Peyer's patch (tissue), 4 donors: ENCODE measurements around the gene ZNF141. TPM values are rescaled to one million over a fixed set of nuclear protein-coding genes. Genes with fewer than 3 reads are reported as not detected.

Source experiments
- DNase-seq, 3 donors: peaks; one replicate each; pipeline ENCODE4 v3.0.0-alpha.2; 2017 to 2019
- H3K27ac ChIP-seq, 4 donors: fragments of 200-600 bp; sonication (generic); one replicate each; pipeline ENCODE4 v1.5.1; 2016 to 2019
- H3K27me3 ChIP-seq, 2 donors: fragments of 200-600 bp; sonication (generic); one replicate each; pipeline ENCODE4 v1.5.1; 2019
- H3K36me3 ChIP-seq, 3 donors: fragments of 200-600 bp; sonication (generic); one replicate each; pipeline ENCODE4 v1.5.1; 2016 to 2019
- H3K4me1 ChIP-seq, 4 donors: fragments of 200-600 bp; sonication (generic); one replicate each; pipeline ENCODE4 v1.5.1; 2016 to 2019
- H3K4me3 ChIP-seq, 4 donors: fragments of 200-600 bp; sonication (generic); 1 replicate in 3 of 4; 2 replicates in 1 of 4; pipeline ENCODE4 v1.5.1; 2016 to 2019; ENCODE audit warnings: mild to moderate bottlenecking in 1 of 4
- H3K9me3 ChIP-seq, 4 donors: fragments of 200-600 bp; sonication (generic); one replicate each; pipeline ENCODE4 v1.5.1; 2016 to 2019; ENCODE audit warnings: mild to moderate bottlenecking in 1 of 4
- POLR2A ChIP-seq, 2 donors: fragments of 450-650 bp; IDR thresholded peaks; one replicate each; pipeline ENCODE4 v1.5.1; 2017; ENCODE audit warnings: antibody characterized with exemption in 2 of 2, mild to moderate bottlenecking in 2 of 2, moderate library complexity in 2 of 2
- total RNA-seq, 4 donors: library from RNA; depleted of rRNA; stranded (reverse); fragments of >200 nt; gene quantifications; one replicate each; pipeline ENCODE4 v1.1.0, GENCODE V29; 2016
- TF ChIP-seq, protein P1 (sequence below), 6 experiments: fragments of 450-650 bp in 4 of 6; fragments of 200-600 bp in 2 of 6; sonication (generic) in 1 of 6; IDR thresholded peaks; one replicate each; pipeline ENCODE4 v1.5.1; 2017 to 2019; ENCODE audit warnings: antibody characterized with exemption in 6 of 6, mild to moderate bottlenecking in 3 of 6, moderate library complexity in 1 of 6

The ZNF141 gene
- total RNA-seq, 4 donors from 2014 or later = 24.3 to 87.5 (median 31.2) TPM

DNA sequence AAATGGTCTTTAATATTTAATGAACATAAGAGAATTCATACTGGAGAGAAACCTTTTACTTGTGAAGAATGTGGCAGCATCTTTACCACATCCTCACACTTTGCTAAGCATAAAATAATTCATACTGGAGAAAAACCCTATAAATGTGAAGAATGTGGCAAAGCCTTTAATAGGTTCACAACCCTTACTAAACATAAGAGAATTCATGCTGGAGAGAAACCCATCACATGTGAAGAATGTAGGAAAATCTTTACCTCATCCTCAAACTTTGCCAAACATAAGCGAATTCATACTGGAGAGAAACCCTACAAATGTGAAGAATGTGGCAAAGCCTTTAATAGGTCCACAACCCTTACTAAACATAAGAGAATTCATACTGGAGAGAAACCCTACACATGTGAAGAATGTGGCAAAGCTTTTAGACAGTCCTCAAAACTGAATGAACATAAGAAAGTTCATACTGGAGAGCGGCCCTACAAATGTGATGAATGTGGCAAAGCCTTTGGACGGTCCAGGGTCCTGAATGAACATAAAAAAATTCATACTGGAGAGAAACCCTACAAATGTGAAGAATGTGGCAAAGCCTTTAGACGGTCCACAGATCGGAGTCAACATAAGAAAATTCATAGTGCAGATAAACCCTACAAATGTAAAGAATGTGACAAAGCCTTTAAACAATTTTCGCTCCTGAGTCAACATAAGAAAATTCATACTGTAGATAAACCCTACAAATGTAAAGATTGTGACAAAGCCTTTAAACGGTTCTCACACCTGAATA, 35.6 kb downstream of the ZNF141 start:
- Histone ChIP-seq H3K4me1 (no peaks in the 10 kb centered on the region), H3K27ac (no peak overlapping the region), H3K4me3 (no peak overlapping the region), H3K36me3 (peaks cover 0 to 53% (median 13%) of the 10 kb centered on the region in 3 donors), H3K9me3 (peaks cover 0 to 94% (median 32%) of the 10 kb centered on the region in 4 donors), H3K27me3 (no peaks in the 10 kb centered on the region)
- TF ChIP-seq, protein P1, sequence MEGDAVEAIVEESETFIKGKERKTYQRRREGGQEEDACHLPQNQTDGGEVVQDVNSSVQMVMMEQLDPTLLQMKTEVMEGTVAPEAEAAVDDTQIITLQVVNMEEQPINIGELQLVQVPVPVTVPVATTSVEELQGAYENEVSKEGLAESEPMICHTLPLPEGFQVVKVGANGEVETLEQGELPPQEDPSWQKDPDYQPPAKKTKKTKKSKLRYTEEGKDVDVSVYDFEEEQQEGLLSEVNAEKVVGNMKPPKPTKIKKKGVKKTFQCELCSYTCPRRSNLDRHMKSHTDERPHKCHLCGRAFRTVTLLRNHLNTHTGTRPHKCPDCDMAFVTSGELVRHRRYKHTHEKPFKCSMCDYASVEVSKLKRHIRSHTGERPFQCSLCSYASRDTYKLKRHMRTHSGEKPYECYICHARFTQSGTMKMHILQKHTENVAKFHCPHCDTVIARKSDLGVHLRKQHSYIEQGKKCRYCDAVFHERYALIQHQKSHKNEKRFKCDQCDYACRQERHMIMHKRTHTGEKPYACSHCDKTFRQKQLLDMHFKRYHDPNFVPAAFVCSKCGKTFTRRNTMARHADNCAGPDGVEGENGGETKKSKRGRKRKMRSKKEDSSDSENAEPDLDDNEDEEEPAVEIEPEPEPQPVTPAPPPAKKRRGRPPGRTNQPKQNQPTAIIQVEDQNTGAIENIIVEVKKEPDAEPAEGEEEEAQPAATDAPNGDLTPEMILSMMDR (IDR thresholded peaks at IDR 0.05) = no peak
- no peak for TF ChIP-seq POLR2A (IDR thresholded peaks at IDR 0.05)
- no peak for DNase-seq

DNA sequence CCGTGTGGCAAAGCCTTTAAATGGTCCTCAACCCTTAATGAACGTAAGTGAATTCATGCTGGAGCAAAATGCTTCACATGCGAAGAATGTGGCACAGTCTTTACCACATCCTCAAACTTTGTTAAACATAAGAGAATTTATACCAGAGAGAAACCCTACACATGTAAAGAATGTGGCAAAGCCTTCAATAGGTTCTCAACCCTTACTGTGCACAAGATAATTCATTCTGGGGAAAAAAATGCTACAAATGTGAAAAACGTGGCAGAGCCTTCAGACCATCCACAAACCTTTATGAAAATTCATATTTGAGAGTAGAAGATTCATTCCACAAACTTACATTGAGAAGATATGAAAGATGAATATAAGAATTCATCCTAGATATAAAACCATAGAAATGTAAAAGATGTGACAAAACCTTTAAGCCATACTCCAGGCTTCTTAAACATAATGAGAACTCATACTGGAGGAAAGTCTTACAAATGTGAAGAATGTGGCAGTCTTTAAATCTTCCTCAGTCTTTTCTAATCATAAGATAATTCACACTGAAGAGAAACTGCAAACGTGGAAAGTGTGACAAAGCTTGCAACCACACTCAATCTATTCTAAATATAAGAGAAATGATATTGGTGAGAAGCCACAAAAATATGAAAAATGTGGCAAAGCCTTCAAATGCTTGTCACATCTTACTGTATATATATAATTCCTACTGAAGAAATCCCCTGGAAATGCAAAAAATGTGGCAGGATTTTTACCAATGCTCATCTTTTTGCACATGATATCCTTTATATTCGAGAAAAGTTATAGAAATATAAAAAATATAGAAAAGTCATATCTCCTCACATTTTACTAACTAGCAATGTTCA, 36.9 kb downstream of the ZNF141 start:
- DNase-seq = no peak
- Histone ChIP-seq H3K9me3 (peaks cover 0 to 98% (median 32%) of the 10 kb centered on the region in 4 donors), H3K36me3 (peaks cover 0 to 47% (median 13%) of the 10 kb centered on the region in 3 donors), H3K4me1 (no peaks in the 10 kb centered on the region), H3K4me3 (no peak overlapping the region), H3K27me3 (no peaks in the 10 kb centered on the region), H3K27ac (no peak overlapping the region)
- TF ChIP-seq, protein P1 (IDR thresholded peaks at IDR 0.05) = no peak
- TF ChIP-seq POLR2A (IDR thresholded peaks at IDR 0.05) = no peak

DNA sequence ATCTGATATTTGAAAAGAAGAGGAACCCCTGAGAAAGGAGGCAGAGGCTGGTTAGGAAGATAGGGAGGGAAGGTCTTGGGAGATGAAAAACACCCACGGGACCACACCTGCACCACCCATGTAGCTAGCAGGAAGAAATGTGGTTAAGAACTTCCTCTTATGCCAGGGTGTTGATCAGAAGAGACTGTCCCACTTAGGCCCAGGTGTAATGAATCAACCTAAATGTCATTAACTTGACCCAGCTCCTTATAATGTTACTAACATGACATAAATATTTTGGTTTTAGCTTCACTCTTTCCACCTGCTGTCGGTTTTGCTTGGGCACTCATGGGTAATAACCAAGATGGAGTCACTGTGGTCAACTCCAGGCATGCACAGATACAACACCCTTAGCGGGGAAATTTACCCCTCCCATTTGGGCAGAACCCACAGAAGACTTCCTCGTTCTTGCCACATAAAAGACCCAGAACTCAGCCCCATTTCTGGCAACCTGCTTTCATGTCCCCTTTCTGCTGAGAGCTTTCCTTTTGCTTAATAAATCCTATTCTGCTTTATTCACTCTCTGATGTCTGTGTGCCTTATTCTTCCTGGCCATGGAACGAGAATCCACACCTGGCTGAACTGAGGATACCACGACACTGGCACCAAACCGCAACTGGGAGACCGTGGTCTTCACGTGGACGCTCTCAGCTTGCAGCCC, 46.8 kb downstream of the ZNF141 start:
- peaks cover 0 to 98% (median 35%) of the 10 kb centered on the region in 4 donors for H3K9me3 ChIP-seq

DNA sequence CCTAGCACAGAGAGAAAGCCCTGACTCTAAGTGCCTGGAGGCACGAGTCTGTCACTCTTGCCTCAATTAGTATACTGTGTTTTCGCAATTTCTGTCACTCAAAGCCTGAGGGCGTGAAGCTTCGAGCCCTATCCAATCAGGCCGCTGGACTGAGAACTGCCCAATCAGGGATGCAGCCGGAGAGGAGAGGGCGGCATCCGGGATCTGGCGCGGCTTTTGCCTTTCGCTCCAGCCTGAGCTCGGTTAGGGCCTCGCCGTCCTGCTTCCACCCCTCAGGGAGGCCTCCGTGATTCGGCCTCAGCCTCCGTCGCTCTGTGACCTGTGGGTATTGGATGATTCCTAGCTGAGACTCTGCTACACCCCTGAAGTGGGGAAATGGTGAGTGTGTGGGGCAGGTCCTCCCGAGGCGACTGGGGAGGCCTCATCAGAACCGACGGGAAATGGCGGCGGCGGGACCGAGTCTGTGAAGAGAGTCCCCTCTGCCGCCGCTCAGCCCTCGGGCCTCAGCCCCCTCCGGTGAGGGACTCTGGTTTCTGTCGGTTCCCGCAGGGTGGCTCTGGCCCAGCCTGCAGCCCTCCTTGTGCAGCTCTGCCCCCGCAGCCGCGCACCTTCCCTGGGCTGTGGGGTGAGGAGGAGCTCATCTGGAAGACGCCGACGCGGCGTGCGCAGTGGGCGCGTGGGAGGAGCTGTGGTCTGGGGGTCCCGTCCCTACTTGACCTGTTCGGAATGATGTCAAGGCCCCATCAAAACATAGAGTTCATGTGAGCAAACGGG, 48.5 kb downstream of the ZNF141 start:
- TF ChIP-seq POLR2A (IDR thresholded peaks at IDR 0.05) = no peak
- TF ChIP-seq, protein P1 (IDR thresholded peaks at IDR 0.05) = no peak
- H3K36me3 ChIP-seq = no peaks in the 10 kb centered on the region
- no peak overlapping the region for H3K4me3 ChIP-seq
- H3K4me1 ChIP-seq = no peaks in the 10 kb centered on the region
- no peak overlapping the region for H3K27ac ChIP-seq
- H3K9me3 ChIP-seq = peaks cover 0 to 97% (median 37%) of the 10 kb centered on the region in 4 donors
- no peaks in the 10 kb centered on the region for H3K27me3 ChIP-seq
- DNase-seq = no peak

More for the DNA sequence above, 46.8 kb downstream of the ZNF141 start:
- no peaks in the 10 kb centered on the region for H3K27me3 ChIP-seq
- H3K4me1 ChIP-seq = no peaks in the 10 kb centered on the region
- no peak for DNase-seq
- H3K27ac ChIP-seq = no peak overlapping the region
- H3K36me3 ChIP-seq = no peaks in the 10 kb centered on the region
- TF ChIP-seq, protein P1 (IDR thresholded peaks at IDR 0.05) = no peak
- no peak for TF ChIP-seq POLR2A (IDR thresholded peaks at IDR 0.05)
- H3K4me3 ChIP-seq = no peak overlapping the region

DNA sequence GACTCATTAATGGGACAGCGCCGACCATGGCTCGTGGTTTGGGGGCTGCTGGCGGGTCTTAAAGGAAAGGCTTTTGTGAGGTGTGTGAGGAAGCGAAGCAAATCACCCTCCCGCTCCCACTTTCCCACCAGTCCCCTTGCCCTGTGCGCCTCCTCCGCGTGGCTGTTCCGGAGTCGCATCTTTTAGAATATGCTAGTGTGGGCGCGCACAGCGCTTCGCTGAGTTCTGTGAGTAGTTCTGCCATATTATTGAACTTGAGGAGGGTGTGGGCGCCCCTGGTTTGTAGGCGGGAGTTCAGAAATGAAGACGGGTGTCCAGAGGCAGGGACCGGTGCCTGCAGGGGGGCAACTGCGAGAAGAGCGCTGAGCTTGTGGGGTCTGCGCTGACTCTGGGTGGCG, 49.1 kb downstream of the ZNF141 start:
- Histone ChIP-seq H3K27me3 (no peaks in the 10 kb centered on the region), H3K4me1 (no peaks in the 10 kb centered on the region), H3K27ac (no peak overlapping the region), H3K9me3 (peaks cover 0 to 96% (median 34%) of the 10 kb centered on the region in 4 donors), H3K36me3 (no peaks in the 10 kb centered on the region), H3K4me3 (no peak overlapping the region)
- TF ChIP-seq POLR2A (IDR thresholded peaks at IDR 0.05) = no peak
- TF ChIP-seq, protein P1 (IDR thresholded peaks at IDR 0.05) = no peak
- no peak for DNase-seq
